Amniotic epithelial cell (primary cell): ENCODE measurements around the gene PPP1R14D.

Experiments
- DNase-seq: peaks from one replicate; pipeline ENCODE4 v3.0.0-alpha.2; 2010; ENCODE audit warnings: low read depth

Gene PPP1R14D

DNA sequence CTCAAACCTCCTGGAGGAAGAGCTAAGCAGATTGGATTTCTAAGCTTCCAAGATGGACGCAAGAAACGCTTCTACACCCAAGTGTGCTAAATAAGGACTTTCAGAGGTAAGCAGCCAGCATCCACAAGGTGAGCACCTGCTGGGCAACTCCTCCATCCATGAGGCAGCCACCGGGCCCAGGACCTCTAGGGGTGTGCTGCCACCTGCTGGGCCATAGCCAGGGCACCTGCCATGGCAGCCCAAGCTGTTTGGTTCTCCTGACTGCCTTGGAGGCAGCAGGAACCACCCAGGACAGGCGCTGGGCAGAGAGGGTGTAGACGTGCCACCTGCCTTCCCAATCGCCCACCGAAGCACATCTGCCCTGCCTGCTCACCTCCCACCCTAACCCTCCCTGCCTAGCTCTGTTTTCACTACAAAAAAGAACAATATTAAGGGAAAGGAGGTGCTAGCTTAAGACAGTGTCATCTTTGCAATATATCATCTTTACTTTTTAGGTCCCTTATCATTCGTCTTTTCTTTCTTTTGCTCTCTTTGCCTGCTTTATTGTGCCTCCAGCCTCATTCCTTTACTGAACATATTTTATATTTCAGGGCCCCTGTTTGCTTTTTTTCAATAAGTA lies 45.8 kb downstream of the PPP1R14D start:
- DNase-seq: no peak

- peak; percentile 43 for DNase-seq
Measured at GRCh38 chr15:40776537-40777141, 51.9 kb downstream of the PPP1R14D start.

- DNase-seq: no peak
Measured at GRCh38 chr15:40775740-40776536, 52.6 kb downstream of the PPP1R14D start.

DNA sequence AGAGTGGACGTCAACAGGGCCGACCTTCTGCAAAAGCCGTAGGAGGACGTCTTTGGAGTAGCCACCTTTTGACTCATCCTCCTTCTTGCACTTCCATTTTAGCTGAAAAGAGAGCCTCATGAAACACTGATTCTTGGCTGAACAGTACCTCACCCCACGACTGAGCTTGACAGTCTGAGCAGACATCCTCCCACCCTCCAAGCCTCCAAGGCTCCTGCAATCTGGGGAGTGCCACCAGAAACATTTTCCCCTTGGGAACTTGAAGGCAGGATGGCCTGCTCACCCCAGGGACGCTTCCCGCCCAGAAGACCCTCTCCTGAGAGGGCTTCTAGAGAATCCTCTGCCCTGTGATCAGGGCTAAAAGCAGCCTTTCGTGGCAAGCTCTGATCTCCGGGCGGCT lies 53.5 kb downstream of the PPP1R14D start:
- no peak for DNase-seq

GRCh38 chr15:40773902-40774301 lies 54.6 kb downstream of the PPP1R14D start:
- DNase-seq: no peak

GRCh38 chr15:40773496-40773895 lies 55.0 kb downstream of the PPP1R14D start:
- no peak for DNase-seq

DNA sequence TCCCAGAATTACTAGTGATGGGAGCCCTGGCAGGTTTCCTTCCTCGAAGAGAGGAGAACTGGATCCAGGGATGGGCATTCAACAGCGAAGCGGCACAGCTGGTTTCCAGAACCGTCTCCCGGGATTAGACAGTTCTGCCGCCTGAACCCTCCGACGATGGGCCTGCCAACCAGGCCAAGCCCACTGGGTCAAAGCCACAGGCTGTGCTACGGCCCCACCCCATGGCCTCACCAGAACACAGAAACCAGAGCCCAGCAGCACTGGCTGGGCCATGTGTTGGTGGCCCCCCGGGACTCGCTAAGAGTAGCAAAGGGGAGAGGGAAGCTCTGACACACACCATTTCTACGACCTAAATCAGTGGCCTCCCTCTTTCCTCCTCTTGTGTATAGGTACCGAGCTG lies 56.5 kb downstream of the PPP1R14D start:
- no peak for DNase-seq

DNA sequence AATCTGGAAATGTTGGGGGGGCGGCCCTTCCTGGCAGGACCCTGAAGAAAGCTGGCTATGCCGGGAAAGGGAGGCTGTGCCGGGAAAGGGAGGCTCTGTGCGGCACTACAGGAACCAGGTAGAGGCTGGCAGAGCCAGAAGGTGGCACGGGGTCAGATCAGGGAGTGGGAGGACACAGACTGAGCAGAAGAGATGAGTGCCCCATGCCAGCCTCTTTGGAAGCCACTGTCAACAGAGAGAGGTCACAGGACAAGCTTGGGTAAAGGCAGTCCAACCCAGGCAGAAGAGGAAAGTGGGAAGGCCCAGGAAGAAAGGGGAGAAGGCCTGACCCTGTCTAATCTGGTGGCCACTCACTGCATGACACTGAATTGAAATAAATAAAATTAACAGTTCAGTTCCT lies 57.3 kb downstream of the PPP1R14D start:
- DNase-seq: no peak

- DNase-seq: no peak
Measured at GRCh38 chr15:40770147-40770721, 58.3 kb downstream of the PPP1R14D start.

DNA sequence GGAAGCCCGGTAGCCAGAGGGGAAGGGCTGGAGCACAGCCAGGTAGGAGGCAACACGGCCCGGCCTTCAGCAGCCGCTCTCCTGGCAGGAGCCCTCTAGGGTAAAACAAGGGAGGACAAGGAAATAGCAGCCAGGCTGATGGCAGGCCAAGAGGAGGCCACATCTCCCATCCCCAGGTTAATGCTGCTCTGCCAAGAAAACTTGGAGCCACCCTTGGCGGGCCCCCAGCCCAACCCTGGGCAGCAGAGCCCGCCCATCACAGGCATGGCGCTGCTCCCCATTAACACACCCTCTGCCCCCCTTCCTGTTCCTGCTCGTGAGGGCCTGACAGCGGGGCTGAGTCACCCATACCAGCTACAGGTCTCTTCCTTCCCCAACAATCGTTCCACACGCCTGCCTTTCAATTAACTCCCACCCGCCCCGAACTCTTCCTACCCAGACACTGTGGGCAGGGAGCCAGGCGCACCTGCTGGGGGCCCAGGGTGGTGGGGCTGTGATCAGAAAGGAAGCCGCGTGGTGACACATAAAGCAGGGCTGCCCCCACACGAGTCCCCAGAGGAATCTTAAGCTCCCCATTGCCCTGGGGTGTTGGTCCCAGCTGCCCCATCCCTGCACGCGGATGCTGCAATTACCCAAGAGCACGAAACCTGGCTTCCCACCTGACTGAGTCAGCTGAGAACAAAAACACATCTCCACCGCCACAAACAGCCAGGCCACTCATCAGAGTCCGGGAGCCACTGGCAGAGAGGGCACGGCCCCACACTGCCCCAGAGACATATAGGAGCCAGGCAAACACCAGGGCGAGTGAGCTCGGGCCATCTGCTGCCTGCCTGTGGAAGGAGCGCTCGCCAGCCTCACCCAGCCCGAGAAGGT lies 59.0 kb downstream of the PPP1R14D start, which contains the start of gene C15orf62:
Gene C15orf62, plus strand, starts transcription at position 707 of the 873 bp plus-strand sequence. CDS start 516 bp downstream, outside the sequence.
- peak; percentile 58 for DNase-seq

- no peak for DNase-seq
Measured at GRCh38 chr15:40768521-40769273, 59.8 kb downstream of the PPP1R14D start.

DNA sequence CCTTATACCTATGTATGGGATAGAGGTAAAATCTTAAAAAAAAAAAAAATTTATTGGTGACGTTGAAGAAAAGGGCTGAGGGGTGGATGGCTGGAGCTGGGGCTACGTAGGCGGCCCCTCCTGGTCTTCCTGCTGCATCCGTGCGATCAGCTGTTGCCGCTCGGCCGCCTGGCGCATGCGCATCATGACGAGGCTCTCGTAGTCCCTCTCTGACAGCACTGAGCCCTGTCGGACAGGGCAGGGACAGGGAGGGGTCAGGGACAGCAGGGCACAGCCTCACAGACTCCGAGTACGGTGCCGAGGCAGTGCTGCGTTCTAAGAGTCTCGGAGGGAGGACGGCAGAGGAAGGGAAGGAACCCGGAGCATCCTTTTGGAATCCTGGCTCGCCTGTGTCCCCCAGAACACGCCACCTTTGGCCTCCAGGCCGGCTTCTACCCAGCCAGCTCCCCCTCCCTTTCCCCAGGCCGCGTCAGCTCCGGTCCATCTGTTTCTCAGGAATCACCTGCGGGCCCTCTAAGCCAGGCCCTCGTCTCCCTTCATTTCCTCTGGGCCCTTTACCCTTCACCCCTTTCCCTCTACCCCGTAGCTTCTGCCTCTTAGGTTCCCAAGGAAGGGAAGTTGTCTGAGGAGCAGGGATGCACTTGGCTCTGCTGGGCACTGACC lies 60.5 kb downstream of the PPP1R14D start:
- DNase-seq: no peak

DNA sequence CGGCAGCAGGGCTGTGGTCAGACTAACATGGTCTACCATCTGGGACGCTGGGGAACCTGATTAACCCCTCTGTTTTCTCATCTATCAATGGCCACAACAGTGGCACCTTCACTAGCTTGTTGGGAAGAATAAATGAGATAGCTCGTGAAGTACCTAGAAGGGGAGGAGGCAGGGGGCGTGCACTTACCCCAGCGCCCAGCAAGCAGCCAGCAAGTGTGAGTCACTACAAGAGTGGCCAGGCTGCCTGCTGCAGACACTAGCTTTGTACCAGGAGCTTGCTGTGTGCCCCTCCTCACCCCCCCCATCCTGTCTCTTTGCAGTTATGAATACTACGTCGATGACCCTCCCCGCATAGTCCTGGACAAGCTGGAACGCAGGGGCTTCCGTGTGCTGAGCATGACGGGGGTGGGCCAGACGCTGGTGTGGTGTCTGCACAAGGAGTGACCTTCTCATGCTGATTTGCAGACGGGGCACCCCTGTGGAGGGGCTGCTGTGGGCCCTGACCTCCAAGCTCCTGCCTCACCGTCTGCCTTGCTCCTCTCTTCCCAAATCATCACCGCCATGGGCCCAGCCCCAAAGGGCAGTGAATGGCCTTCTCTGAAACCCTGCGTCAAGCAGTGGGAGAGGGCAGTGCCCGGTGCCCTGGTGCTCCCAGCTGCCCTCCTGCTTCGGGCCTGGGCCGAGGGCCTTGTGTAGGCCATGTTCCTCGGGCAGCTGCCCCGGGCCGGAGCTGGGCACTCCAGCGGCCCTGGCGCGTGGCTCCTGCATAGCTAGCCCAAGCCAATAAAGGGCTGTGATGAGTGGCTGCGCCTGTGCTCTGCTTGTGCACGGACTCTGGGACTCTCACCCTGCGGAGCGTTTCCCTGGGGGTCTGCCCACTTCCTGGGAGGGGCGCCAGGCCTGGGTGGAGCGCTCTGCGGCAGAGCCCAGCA lies 61.3 kb downstream of the PPP1R14D start:
- peak; percentile 67 for DNase-seq

DNA sequence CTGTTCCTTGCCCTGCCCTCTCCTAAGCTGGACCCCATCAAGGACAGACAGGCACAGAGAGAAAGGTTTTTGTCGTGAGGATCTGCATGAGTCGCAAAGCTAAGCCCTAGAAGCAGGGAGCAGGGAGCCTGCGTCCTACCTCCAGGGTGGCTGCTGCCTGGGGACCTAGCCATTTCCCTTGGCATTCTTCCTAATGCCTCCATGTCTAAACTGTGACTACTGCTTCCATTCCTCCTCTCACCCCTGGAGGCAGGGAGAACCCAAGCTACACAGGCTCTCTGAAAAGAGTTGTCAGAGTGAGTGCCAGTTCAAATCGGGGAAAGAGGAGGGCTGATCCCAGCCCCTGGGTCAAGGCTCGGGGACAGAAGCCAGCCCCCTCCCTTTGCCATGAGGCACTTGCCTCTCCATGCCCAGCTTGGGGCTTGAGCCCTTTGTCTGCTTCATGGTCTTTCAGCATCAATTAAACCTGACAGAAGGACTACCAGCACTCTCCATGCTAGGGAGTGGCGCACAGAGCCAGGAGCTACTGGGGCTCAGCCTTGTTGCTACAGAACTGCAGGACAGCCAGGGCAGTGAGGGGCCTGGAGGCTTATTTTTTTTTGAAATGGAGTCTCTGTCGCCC lies 62.2 kb downstream of the PPP1R14D start:
- DNase-seq: no peak
